Measurements from ENCODE around the gene RAPGEF1.

Gene RAPGEF1

GRCh38 chr9:131704988-131705387 lies 34.9 kb downstream of the RAPGEF1 start:
- no peak for DNase-seq

GRCh38 chr9:131704141-131704983 lies 35.5 kb downstream of the RAPGEF1 start:
- no peak for DNase-seq

- no peak for DNase-seq
These were observed 36.2 kb downstream of the RAPGEF1 start for GRCh38 chr9:131703697-131704096.

DNA sequence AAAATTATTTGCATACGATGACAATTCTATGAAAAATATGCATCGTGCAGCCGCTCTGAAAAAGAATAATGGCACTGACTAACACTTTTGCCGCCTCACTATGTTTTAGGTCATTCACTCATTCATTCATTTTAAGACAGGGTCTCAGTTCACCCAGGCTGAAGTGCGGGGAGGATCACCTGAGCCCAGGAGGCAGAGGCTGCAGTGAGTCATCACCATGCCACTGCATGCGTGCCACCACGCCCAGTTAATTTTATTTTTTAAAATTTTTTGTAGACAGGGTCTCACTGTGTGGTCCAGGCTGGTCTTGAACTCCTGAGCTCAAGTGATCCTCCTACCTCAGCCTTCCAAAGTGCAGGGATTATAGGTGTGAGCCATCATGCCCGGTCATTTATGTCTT lies 37.0 kb downstream of the RAPGEF1 start:
- DNase-seq = no peak

GRCh38 chr9:131701789-131702337 lies 38.0 kb downstream of the RAPGEF1 start:
- no peak for DNase-seq

DNA sequence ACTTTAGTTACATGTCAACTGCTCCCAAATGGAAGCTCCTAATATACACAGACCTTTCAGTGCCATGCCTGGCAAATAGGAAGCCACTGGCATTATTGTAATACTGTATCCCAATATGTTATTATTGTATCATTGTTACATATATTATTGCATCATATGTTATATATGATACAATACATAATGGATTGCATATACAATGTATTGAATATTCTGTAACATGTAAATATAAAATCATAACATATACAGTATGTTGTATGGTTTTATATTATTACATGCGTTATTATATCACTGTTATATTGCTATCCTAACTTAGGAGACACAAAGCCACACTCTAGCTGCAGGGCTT lies 38.5 kb downstream of the RAPGEF1 start:
- no peak for DNase-seq

- no peak for DNase-seq
These were observed 39.0 kb downstream of the RAPGEF1 start for GRCh38 chr9:131700765-131701435.

DNA sequence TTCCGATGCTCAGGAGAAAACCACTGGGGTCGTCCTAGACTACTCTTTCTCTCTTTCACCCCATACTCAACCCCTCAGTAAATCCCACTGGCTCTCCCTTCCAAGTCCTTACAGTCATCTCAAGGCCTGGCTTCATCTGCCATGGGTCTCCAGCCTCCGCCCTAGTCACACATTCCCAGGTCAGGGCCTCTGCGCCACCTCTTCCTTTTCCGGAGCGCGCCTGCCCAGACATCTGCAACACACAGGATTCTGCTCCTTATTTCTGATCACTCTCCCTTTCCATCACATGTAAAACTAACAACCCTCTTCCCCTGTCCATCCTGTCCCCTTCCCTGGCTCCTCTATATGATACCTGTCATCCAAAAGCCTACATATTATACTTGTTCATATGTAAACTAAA lies 39.8 kb downstream of the RAPGEF1 start:
- DNase-seq = no peak

DNA sequence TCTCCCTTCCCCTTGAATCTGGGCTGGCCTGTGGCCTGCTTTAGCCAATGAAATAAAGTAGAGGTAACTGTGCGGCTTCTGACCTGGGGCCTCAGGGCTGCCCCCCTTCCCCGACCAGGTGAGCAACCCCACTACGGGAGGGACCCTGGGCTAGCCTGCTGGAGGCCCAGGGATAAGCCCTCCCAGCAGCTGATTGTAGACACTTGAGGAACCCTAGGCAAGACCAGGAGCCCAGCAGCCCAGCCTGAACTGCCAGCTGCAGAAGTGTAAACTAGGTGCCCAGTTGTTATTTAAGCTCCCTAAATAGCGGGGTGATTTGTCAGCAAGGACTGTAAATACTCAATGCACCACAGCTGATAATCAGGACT lies 41.3 kb downstream of the RAPGEF1 start:
- no peak for DNase-seq

DNA sequence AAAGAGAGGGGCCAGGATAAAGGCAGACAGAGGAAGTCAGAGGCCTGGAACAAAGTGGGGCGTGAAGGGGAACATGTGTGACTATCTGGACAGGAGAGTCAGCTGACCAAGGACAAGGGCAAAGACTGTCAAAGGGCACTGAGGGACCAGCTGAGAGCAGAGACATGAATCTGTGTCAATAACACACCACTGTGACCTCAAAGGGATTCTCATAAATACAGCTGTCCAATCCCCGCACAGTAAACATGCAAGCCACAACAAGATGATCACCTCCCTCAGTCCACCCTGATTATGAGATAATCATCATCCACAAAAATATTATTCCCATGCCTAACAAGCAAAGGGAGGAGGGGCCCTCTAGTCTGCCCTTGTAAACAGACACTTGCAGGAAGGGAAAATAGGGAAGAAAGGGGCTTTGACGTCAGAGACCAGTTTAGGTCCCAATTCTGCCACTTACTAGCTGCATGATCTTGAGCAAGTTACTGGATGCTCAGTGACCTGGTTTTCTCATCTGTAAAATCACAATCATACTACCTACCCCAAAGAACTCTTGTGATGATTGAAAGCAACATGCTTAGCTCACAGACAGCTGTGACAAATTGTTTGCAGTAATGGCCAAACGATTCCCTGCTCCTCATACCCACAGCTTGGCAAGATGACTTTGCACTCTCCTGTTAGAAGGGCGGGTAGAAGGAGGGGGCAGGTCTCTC lies 41.8 kb downstream of the RAPGEF1 start:
- no peak for DNase-seq

DNA sequence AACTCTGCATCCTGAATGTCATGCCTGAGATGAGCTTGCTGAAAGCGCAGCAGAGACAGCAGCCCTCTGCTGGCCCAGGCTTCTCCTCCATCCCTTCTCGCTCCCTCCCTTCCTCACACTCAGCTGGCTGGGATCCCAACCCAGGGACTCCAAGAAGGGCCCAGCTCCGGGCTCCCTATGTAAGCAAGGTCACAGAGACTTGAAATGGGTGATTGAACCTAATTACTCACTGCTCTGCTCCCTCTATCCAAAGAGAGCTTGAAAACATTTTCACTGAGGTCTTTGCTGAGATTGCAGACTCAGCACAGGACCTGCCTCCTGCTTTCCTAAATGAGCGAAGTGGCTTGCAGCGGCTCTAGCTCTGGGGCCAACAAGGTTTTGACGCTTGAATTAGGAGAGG lies 42.8 kb downstream of the RAPGEF1 start:
- no peak for DNase-seq

DNA sequence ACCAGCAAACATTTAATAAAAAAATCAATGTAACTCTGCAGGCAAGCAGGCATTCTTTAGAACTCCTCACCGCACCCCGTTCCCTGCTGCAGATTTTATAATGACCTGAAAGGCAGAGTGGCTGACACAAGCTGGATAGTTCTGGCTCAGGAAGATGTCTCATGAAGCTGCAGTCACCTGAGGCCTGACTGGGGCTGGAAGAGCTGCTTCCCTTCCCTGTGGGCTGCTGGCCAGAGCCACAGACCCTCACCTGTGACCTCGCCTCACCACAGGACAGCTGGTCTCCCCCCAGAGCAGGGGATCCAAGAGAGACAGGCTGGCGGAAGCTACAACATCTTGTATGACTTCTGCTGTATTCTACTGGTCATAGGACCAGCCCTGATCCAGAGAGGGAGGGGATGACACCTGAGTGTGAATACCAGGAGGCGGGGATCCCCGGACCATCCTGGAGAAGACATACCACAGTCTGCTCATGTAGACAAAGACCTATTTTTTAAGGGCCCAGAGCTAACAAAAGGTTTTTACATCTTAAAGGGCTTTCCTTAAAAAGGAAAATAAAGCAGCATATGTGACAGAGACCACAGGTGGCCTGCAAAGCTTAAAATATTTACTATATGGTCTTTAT lies 43.9 kb downstream of the RAPGEF1 start:
- DNase-seq = no peak

DNA sequence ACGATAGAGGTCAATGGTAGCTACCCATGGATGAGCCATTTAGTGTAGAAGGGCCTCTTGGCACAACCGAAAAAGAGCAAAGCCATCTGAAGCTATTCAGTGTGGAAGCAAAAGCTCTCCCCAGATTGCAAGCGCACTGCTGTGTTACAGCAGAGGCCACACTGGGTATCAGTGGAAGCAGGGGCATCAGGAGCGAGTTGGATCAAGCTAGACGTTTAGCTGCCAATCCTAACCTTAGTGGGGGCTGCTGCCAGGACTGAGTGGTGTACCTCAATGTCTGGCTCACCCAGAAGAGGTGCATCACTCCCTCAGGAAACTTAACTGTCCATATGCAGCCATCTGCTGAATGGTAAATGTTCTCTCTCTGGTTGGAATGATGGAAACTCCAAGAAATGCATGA lies 44.5 kb downstream of the RAPGEF1 start:
- DNase-seq = no peak

GRCh38 chr9:131693651-131694597 lies 46.0 kb downstream of the RAPGEF1 start:
- DNase-seq = no peak

DNA sequence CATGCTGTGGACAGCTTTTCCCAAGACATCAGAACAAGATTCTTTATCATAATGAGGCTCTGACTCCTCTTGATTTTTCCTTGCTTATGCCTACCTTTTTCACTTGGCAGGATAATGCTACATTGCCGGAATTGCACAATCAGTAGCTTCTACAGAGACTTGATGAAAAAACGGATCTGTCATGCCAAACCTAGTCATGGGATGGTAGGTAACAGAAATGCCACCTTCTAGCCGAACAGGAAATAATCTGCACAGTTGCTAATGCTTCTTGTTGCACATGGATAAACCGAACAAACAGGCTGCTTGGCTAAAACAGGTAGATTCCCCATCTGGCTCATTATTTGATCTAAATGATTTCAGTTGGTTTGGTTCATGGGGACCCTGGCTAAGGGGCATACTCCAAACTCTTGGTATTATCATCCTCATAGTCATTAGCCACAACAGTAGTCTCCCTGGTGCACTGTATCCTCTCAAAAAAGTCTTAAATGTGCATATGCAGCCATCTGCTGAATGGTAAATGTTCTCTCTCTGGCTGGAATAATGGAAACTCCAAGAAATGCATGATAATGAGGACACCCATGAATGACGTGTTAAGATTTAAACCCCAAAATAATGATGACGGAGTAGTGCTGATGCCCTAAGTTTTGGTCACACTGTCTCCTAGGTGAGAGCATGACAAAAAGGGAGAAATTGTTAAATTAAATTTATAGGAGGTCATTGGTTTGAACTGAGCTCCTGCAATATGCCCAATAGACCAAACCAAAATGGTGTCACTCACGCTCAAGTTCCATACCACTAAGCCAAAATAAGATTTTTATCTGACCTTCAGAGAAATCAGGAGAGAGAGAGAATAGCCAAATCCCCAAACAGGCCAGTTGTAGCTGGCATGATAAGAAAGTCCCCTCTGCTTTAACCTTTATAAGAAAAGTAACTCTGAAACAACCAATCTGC lies 47.0 kb downstream of the RAPGEF1 start:
- DNase-seq = no peak

DNA sequence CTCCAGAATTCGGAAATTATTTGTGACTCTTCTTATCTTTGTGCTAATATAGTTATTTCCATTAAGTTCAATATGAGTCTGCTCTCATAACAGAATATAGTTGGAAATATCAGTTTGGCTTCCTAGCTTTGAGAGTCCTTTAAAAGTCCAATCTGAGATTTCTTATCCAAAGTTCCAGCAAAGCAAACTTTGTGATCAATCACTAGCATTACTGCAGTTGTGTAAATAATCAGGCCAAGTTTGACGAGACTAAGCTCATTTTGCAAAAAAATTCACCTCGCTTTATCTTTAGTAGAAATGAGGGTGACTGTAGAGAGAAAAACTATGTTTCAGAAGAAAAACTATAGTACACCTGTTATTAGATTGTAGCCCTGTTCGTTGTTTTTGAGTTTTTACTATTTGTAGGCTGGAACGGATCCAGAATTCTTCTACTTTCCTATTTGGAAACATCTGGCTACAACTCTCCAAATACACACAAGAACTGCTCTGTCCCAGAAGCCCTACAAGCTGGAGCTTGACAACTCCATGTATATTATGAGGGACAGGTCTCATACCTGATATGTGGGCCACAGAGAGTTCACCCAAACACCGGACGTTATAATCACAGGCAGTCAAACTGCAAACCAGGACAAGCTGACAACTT lies 47.8 kb downstream of the RAPGEF1 start:
- DNase-seq = no peak

DNA sequence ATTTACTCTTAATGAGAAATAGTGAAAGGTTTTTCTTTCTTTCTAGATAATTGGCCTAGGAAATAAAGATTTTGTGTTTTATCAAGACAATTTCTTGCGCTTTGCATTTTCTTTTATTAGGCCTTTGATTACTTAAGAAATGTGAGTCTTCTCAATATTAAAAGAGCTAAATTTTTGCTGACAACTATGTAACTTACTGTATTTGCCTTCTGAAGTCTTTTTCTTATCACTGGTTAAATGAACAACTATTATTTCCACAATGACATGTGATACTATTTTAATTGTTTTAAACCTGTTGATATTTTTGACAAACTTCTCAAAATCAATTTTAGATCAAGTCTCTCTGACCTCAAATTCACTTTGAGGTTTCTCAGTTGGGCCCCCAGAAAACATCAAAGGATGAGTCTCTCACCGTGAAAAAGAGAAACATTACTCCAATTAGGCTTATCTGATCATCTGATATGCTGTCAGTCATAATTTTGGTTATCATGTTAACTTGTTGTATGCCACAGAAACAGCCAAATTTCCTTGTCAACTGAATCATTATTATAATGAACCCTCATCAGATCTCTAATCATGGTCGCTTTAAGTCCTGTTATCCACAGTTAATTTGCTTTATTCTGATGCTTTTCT lies 48.8 kb downstream of the RAPGEF1 start:
- peak; percentile 73 for DNase-seq

GRCh38 chr9:131690462-131690861 lies 49.4 kb downstream of the RAPGEF1 start:
- no peak for DNase-seq

DNA sequence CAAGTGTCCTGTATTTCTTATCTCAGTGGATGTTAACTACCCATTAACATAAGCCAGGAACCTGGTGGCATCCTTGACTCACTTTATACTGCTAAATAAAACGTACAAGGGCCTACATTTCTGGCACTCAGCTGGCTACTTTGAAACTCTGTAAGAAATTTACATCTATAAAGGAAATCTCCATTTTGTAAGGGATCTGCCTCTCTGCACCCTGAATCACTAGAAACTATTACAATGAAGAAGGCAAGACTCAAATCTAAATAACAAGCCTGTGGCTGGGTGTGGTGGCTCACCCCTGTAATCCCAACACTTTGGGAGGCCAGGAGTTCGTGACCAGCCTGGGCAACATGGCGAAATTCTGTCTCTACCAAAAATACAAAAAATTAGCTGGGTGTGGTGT lies 51.5 kb downstream of the RAPGEF1 start:
- DNase-seq = no peak
